HEK293 (cell line): ENCODE results near the gene SLC2A9.

ENCODE experiments used
- OSR2 ChIP-seq: fragments of 450-650 bp; formaldehyde crosslinking; IDR thresholded peaks from 2 replicates; pipeline ENCODE4 v1.5.1; 2016; ENCODE audit warnings: missing biosample characterization, missing genetic modification characterization
- ZNF785 ChIP-seq: fragments of 450-650 bp; formaldehyde crosslinking; IDR thresholded peaks from 2 replicates; pipeline ENCODE4 v1.5.1; 2016; ENCODE audit warnings: missing biosample characterization, missing genetic modification characterization

- TF ChIP-seq OSR2 (tag by site-specific recombination) (no peak), ZNF785 (no peak)
These were observed 85.1 kb downstream of the SLC2A9 start for GRCh38 chr4:9936129-9936644.
